IMR-90 (cell line): ENCODE data around the gene CNNM1. TPM values are rescaled to one million over a fixed set of nuclear protein-coding genes. Genes with fewer than 3 reads are reported as not detected.

ENCODE experiments used
- ATAC-seq: fragments of 200-7000 bp; cut with Tn5 transposase; 2 replicates; pipeline ENCODE4 v1.9.1; 2020; ENCODE audit warnings: low read depth, mild to moderate bottlenecking, moderate library complexity
- BruUV-seq: library from RNA; stranded (reverse); fragments of 400-500 nt; replicated peaks from 2 replicates; lab custom pipeline; 2021; lab: Mats Ljungman, UMichigan
- CTCF ChIA-PET: fragments of 300-600 bp; formaldehyde crosslinking; extraction: SDS; loops from one replicate; lab custom pipeline; 2021; ENCODE audit warnings: antibody characterized with exemption; lab: Yijun Ruan, JAX
- POLR2A ChIA-PET: fragments of 300-600 bp; sonication (Branson Sonifier 250); formaldehyde crosslinking; loops from one replicate; lab custom pipeline; 2022; ENCODE audit warnings: antibody characterized with exemption; ENCODE audit not compliant: unreplicated experiment; lab: Charles Lee
- DNase-seq: peaks from one replicate; pipeline ENCODE4 v3.0.0; 2013
- H2AFZ ChIP-seq: replicated peaks from 2 replicates; pipeline ENCODE3; 2013; ENCODE audit warnings: low read length, mild to moderate bottlenecking; ENCODE audit not compliant: poor library complexity
- H2AK5ac ChIP-seq: 2 replicates; pipeline ENCODE4 v1.6.1; 2013; ENCODE audit warnings: low read depth, low read length, inconsistent platforms
- H2AK9ac ChIP-seq: replicated peaks from 2 replicates; pipeline ENCODE3; 2013; ENCODE audit warnings: mild to moderate bottlenecking, low read depth, low read length, moderate library complexity; ENCODE audit not compliant: poor library complexity
- H2BK120ac ChIP-seq: 2 replicates; pipeline ENCODE4 v1.6.1; 2013; ENCODE audit warnings: low read depth, low read length, inconsistent platforms
- H2BK15ac ChIP-seq: 3 replicates; pipeline ENCODE4 v1.6.1; 2013; ENCODE audit warnings: low read depth, low read length, inconsistent platforms
- H2BK20ac ChIP-seq: 2 replicates; pipeline ENCODE4 v1.6.1; 2013; ENCODE audit warnings: low read depth, mild to moderate bottlenecking, inconsistent platforms, low read length, moderate library complexity
- H2BK5ac ChIP-seq: 2 replicates; pipeline ENCODE4 v1.6.1; 2013; ENCODE audit warnings: mild to moderate bottlenecking, low read depth, low read length, inconsistent platforms; ENCODE audit not compliant: poor library complexity, severe bottlenecking
- H3K14ac ChIP-seq: replicated peaks from 2 replicates; pipeline ENCODE4 v1.6.1; 2013; ENCODE audit warnings: low read depth, low read length, inconsistent platforms
- H3K18ac ChIP-seq: 2 replicates; pipeline ENCODE4 v1.6.1; 2013; ENCODE audit warnings: low read depth, low read length, control low read depth
- H3K23ac ChIP-seq: 2 replicates; pipeline ENCODE4 v1.6.1; 2013; ENCODE audit warnings: low read depth, low read length, inconsistent platforms
- H3K27ac ChIP-seq: 2 replicates; pipeline ENCODE4 v1.5.1; 2013; ENCODE audit warnings: mild to moderate bottlenecking, control low read depth, low read length; ENCODE audit not compliant: insufficient read depth
- H3K27me3 ChIP-seq: 2 replicates; pipeline ENCODE4 v1.6.1; 2013; ENCODE audit warnings: low read length; ENCODE audit not compliant: control insufficient read depth, insufficient read depth
- H3K36me3 ChIP-seq: 2 replicates; pipeline ENCODE4 v1.6.1; 2013; ENCODE audit warnings: low read length, mixed read lengths; ENCODE audit not compliant: control insufficient read depth, insufficient read depth
- H3K4ac ChIP-seq: 2 replicates; pipeline ENCODE4 v1.6.1; 2013; ENCODE audit warnings: low read depth, low read length, inconsistent platforms
- H3K4me1 ChIP-seq: 2 replicates; pipeline ENCODE4 v1.6.1; 2013; ENCODE audit warnings: low read length, mixed read lengths; ENCODE audit not compliant: control insufficient read depth, insufficient read depth
- H3K4me2 ChIP-seq: 2 replicates; pipeline ENCODE4 v1.6.1; 2013; ENCODE audit warnings: low read depth, mild to moderate bottlenecking, control low read depth, low read length, moderate library complexity
- H3K4me3 ChIP-seq: 2 replicates; pipeline ENCODE4 v1.5.1; 2013; ENCODE audit warnings: low read depth, mild to moderate bottlenecking, control low read depth, low read length, moderate library complexity; ENCODE audit not compliant: insufficient read depth
- H3K56ac ChIP-seq: 2 replicates; pipeline ENCODE4 v1.6.1; 2013; ENCODE audit warnings: low read length, inconsistent platforms; ENCODE audit not compliant: insufficient read depth; ENCODE audit errors: extremely low read depth
- H3K79me1 ChIP-seq, 2 experiments: 2 replicates each; pipeline ENCODE4 v1.6.1; 2013; ENCODE audit warnings: low read length in 2 of 2, inconsistent platforms in 1 of 2, low read depth in 1 of 2
- H3K9ac ChIP-seq: 2 replicates; pipeline ENCODE4 v1.6.1; 2013; ENCODE audit warnings: low read depth, low read length, control low read depth
- H3K9me1 ChIP-seq: 2 replicates; pipeline ENCODE4 v1.6.1; 2013; ENCODE audit warnings: low read length, inconsistent platforms; ENCODE audit not compliant: insufficient read depth
- H3K9me3 ChIP-seq: 2 replicates; pipeline ENCODE4 v1.6.1; 2013; ENCODE audit warnings: low read length; ENCODE audit not compliant: control insufficient read depth, insufficient read depth
- H4K20me1 ChIP-seq: 2 replicates; pipeline ENCODE4 v1.6.1; 2013; ENCODE audit warnings: low read length, inconsistent platforms; ENCODE audit not compliant: insufficient read depth
- H4K5ac ChIP-seq: 2 replicates; pipeline ENCODE4 v1.6.1; 2013; ENCODE audit warnings: mild to moderate bottlenecking, low read depth, low read length, control low read depth
- H4K8ac ChIP-seq, 2 experiments: 2 replicates each; pipeline ENCODE4 v1.6.1; 2013; ENCODE audit warnings: low read depth in 2 of 2, low read length in 2 of 2, control low read depth in 1 of 2, inconsistent platforms in 1 of 2
- H4K91ac ChIP-seq: 2 replicates; pipeline ENCODE4 v1.6.1; 2013; ENCODE audit warnings: low read depth, low read length, inconsistent platforms; ENCODE audit not compliant: insufficient read depth
- CTCF ChIP-seq: conservative IDR thresholded peaks from 2 replicates; pipeline ENCODE4 v1.5.1; 2012; ENCODE audit warnings: mild to moderate bottlenecking, low read depth, low read length, improper control_type of control experiment
- ELK1 ChIP-seq: fragments of 150-350 bp; IDR thresholded peaks from 2 replicates; pipeline ENCODE4 v1.6.1; 2016; ENCODE audit warnings: low read depth, mild to moderate bottlenecking, low read length, moderate library complexity, borderline replicate concordance
- MAFK ChIP-seq: IDR thresholded peaks from 2 replicates; pipeline ENCODE4 v1.6.1; 2012; ENCODE audit warnings: low read depth, low read length, improper control_type of control experiment
- MAZ ChIP-seq: IDR thresholded peaks from 2 replicates; pipeline ENCODE4 v1.6.1; 2012; ENCODE audit warnings: low read depth, mild to moderate bottlenecking, low read length, improper control_type of control experiment, moderate library complexity, borderline replicate concordance
- MXI1 ChIP-seq: IDR thresholded peaks from 2 replicates; pipeline ENCODE4 v1.6.1; 2012; ENCODE audit warnings: low read depth, mild to moderate bottlenecking, low read length, moderate library complexity, borderline replicate concordance
- NFE2L2 ChIP-seq: fragments of 150-350 bp; IDR thresholded peaks from 2 replicates; pipeline ENCODE4 v1.6.1; 2016; ENCODE audit warnings: low read depth, mild to moderate bottlenecking, low read length
- POLR2A ChIP-seq: IDR thresholded peaks from 2 replicates; pipeline ENCODE4 v1.6.1; 2012; ENCODE audit warnings: mild to moderate bottlenecking, low read depth, low read length
- RAD21 ChIP-seq: IDR thresholded peaks from 2 replicates; pipeline ENCODE4 v1.6.1; 2012; ENCODE audit warnings: low read length, improper control_type of control experiment
- RFX5 ChIP-seq: IDR thresholded peaks from 2 replicates; pipeline ENCODE4 v1.8.0; 2012; ENCODE audit warnings: low read depth, mild to moderate bottlenecking, low read length, moderate library complexity
- dilution Hi-C: fragments of 300-500 bp; cut with HindIII; formaldehyde crosslinking; loops from one replicate; pipeline ENCODE4 v1.14.3; 2018; ENCODE audit warnings: low sequenced_read_pairs; ENCODE audit not compliant: unreplicated experiment
- in situ Hi-C: fragments of 300-500 bp; cut with MboI; formaldehyde crosslinking; loops from 3 replicates; pipeline ENCODE4 v1.14.3; 2019; ENCODE audit warnings: low sequenced_read_pairs, inconsistent platforms, mixed read lengths
- intact Hi-C: fragments of 100-400 bp; cut with micrococcal nuclease; formaldehyde crosslinking; loops from 2 replicates; pipeline ENCODE4 v1.10.0; 2022
- polyA plus RNA-seq, 3 experiments: library from polyadenylated mRNA; depleted of rRNA; stranded (reverse); fragments of >200 nt; gene quantifications; 2 replicates each; pipeline ENCODE4 v1.2.3, GENCODE V29; 2012; ENCODE audit warnings: low replicate concordance in 1 of 3
- total RNA-seq: library from RNA; depleted of rRNA; stranded (reverse); fragments of >200 nt; gene quantifications from 2 replicates; pipeline ENCODE4 v1.2.3, GENCODE V29; 2012

The CNNM1 gene
- total and polyA plus RNA-seq, 2 of the 4 experiments (the other 2 are of a cell fraction): 0.18 to 0.39 TPM

GRCh38 chr10:99304862-99305229, 24.3 kb upstream of the CNNM1 start:
- H3K36me3 ChIP-seq: no peaks in the 10 kb centered on the region
- dilution Hi-C loops (no loop called here), in situ Hi-C loops (no loop called here), intact Hi-C loops (no loop called here)
- H3K23ac ChIP-seq: no peak overlapping the region
- H3K9ac ChIP-seq: no peak overlapping the region
- DNase-seq: no peak
- no peak overlapping the region for H3K27ac ChIP-seq
- H3K56ac ChIP-seq: no peak overlapping the region
- no peak overlapping the region for H4K91ac ChIP-seq
- no peak overlapping the region for H4K8ac ChIP-seq
- H4K20me1 ChIP-seq: no peaks in the 10 kb centered on the region
- H3K14ac ChIP-seq: no peak overlapping the region
- no peak overlapping the region for H2AFZ ChIP-seq
- no peak overlapping the region for H2BK15ac ChIP-seq
- CTCF ChIA-PET: interaction anchor here (0.6 kb wide), 1 partner anchor 1147 kb away, joined by 3 read pairs; no protein-coding TSS in a partner anchor
- BruUV-seq: no TSS peak
- no peak overlapping the region for H2BK120ac ChIP-seq
- no peak overlapping the region for H2AK9ac ChIP-seq
- H3K9me3 ChIP-seq: no peaks in the 10 kb centered on the region
- H3K4me3 ChIP-seq: no peak overlapping the region
- H3K27me3 ChIP-seq: no peaks in the 10 kb centered on the region
- H3K4me2 ChIP-seq: no peak overlapping the region
- H3K79me1 ChIP-seq: no peaks in the 10 kb centered on the region
- no peak overlapping the region for H2BK5ac ChIP-seq
- H3K4me1 ChIP-seq: no peaks in the 10 kb centered on the region
- POLR2A ChIA-PET: no interaction called here
- H3K4ac ChIP-seq: no peak overlapping the region
- no peak overlapping the region for H2BK20ac ChIP-seq
- H3K9me1 ChIP-seq: no peaks in the 10 kb centered on the region
- TF ChIP-seq NFE2L2: no peak
- no peak for TF ChIP-seq RAD21
- no peak for TF ChIP-seq MXI1
- no peak for TF ChIP-seq MAFK
- TF ChIP-seq POLR2A: no peak
- TF ChIP-seq ELK1: no peak
- no peak for TF ChIP-seq RFX5
- no peak for TF ChIP-seq MAZ
- no peak for TF ChIP-seq CTCF
- no peak for ATAC-seq
- H2AK5ac ChIP-seq: no peak overlapping the region
- H4K5ac ChIP-seq: no peak overlapping the region
- no peak overlapping the region for H3K18ac ChIP-seq
